Neural progenitor cell (in vitro differentiated cells): ENCODE data around the gene TLCD3A.

Source experiments
- EZH2 ChIP-seq: fragments of 200-600 bp; sonication (generic); IDR thresholded peaks from 2 replicates; pipeline ENCODE4 v1.6.1; 2017; ENCODE audit warnings: antibody characterized with exemption, mild to moderate bottlenecking, moderate library complexity
- EZH2phosphoT487 ChIP-seq: fragments of 200-600 bp; sonication (generic); IDR thresholded peaks from 2 replicates; pipeline ENCODE4 v1.6.1; 2017; ENCODE audit warnings: antibody characterized with exemption
- TF ChIP-seq, protein P1 (sequence below): fragments of 200-600 bp; sonication (generic); IDR thresholded peaks from 2 replicates; pipeline ENCODE4 v1.5.1; 2017; ENCODE audit warnings: antibody characterized with exemption, mild to moderate bottlenecking

DNA sequence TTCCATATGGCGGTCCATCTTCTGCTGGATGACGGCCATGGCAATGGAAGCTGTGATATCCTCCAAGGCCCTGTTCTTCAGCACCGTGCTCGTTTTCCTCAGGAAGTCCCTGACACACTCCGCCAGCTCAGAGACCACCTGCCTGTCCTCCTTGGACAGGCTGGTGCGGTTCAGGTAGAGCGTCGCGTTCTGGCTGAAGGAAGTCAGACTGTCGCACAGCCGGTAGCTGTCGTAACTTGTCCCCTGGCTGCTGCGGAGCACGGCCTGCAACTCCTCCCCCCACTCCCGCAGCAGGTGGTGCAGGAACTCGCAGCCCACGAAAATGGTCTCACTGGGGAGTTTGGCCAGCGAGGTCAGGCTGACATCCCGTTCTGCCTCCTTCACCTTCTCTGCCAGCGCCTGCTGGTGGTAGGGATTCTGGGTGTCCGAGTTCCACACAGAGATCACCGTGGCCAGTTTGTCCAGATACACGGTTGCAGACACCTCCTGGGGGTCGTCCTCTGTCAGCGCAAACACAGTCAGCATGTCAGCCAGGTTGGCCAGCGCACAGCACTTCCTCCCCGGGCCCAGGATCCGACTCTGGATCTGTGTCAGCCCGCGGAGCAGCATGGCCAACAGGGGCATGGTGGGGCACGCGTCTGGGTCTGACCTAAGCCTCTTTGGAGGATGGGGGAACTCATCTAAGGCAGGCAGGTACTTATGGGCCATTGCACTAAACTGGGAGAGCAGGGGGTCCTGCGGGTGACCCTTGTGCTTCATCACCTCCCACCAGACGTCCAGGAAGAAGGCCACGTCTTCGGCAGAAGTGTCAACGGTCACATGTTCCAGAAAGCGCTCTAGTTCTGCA lies 14.6 kb downstream of the TLCD3A start:
- TF ChIP-seq, protein P1, sequence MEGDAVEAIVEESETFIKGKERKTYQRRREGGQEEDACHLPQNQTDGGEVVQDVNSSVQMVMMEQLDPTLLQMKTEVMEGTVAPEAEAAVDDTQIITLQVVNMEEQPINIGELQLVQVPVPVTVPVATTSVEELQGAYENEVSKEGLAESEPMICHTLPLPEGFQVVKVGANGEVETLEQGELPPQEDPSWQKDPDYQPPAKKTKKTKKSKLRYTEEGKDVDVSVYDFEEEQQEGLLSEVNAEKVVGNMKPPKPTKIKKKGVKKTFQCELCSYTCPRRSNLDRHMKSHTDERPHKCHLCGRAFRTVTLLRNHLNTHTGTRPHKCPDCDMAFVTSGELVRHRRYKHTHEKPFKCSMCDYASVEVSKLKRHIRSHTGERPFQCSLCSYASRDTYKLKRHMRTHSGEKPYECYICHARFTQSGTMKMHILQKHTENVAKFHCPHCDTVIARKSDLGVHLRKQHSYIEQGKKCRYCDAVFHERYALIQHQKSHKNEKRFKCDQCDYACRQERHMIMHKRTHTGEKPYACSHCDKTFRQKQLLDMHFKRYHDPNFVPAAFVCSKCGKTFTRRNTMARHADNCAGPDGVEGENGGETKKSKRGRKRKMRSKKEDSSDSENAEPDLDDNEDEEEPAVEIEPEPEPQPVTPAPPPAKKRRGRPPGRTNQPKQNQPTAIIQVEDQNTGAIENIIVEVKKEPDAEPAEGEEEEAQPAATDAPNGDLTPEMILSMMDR, result no peak
- TF ChIP-seq EZH2 (no peak), EZH2phosphoT487 (no peak)
